Measurements from ENCODE around the gene KMT2D. TPM values are rescaled to one million over a fixed set of nuclear protein-coding genes. Genes with fewer than 3 reads are reported as not detected.

The KMT2D gene
- total RNA-seq, 2 donors from 2014 or later, result 82.7 to 99.7 TPM

DNA sequence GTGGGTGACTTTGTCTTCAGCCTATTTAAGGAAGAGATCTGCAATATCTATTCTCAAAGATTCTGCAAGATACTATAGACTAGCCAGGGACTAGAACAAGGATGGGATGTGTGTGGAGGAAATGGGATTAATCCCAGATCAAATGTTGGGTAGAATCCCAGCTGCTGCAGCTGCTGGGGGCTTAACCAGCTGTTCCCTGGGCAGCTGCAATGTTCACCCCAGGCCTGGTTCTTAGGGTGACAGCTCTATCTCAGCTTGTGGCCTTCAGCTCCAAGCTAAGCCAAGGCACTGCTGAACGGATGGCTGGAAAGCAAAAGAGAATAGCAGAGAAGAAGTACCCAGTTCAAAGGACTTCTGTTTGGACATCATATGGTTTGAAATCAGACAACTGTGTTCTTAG is 19.2 kb upstream of the KMT2D start:
- Histone ChIP-seq H3K36me3 (no peaks in the 10 kb centered on the region), H3K4me3 (no peak overlapping the region), H3K4me1 (replicated peaks) (no peaks in the 10 kb centered on the region), H3K9me3 (no peaks in the 10 kb centered on the region), H3K27me3 (replicated peaks; ENCODE audit: insufficient read depth) (no peaks in the 10 kb centered on the region), H3K27ac (no peak overlapping the region)
- intact Hi-C loops (cut with DNase I), result loop anchor here (10.0 kb wide), 1 partner anchor 105 kb away; the partner anchor contains the start of gene TUBA1A
- WGBS, result 88% methylated on average over 1 of the region's 1 CpG
- DNase-seq (ENCODE audit: low spot score), result no peak
- TF ChIP-seq POLR2A (IDR thresholded peaks at IDR 0.05) (no peak), POLR2AphosphoS5 (IDR thresholded peaks at IDR 0.05) (no peak)
- TF ChIP-seq, protein P1, sequence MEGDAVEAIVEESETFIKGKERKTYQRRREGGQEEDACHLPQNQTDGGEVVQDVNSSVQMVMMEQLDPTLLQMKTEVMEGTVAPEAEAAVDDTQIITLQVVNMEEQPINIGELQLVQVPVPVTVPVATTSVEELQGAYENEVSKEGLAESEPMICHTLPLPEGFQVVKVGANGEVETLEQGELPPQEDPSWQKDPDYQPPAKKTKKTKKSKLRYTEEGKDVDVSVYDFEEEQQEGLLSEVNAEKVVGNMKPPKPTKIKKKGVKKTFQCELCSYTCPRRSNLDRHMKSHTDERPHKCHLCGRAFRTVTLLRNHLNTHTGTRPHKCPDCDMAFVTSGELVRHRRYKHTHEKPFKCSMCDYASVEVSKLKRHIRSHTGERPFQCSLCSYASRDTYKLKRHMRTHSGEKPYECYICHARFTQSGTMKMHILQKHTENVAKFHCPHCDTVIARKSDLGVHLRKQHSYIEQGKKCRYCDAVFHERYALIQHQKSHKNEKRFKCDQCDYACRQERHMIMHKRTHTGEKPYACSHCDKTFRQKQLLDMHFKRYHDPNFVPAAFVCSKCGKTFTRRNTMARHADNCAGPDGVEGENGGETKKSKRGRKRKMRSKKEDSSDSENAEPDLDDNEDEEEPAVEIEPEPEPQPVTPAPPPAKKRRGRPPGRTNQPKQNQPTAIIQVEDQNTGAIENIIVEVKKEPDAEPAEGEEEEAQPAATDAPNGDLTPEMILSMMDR (IDR thresholded peaks at IDR 0.05), result no peak

DNA sequence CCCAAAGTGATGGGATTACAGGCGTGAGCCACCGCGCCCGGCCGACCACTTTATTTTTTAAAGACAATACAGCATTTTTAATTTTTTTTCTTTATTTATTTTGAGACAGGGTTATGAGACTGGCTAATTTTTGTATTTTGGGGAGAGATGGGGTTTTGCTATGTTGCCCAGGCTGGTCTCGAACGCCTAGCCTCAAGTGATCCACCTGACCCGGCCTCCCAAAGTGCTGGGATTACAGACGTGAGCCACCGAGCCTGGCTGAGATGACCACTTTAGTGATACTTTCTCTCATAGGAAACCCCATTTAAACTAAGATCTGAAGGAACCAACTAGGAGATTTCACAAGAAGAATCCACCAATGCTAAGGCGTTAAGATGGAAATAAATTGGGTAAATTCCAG is 10.4 kb upstream of the KMT2D start:
- Histone ChIP-seq H3K27me3 (replicated peaks; ENCODE audit: insufficient read depth) (no peaks in the 10 kb centered on the region), H3K4me1 (replicated peaks) (no peaks in the 10 kb centered on the region), H3K36me3 (no peaks in the 10 kb centered on the region), H3K27ac (no peak overlapping the region), H3K9me3 (no peaks in the 10 kb centered on the region), H3K4me3 (no peak overlapping the region)
- intact Hi-C loops (cut with DNase I), result no loop called here
- 89% methylated on average over 11 of the region's 11 CpGs for WGBS
- TF ChIP-seq, protein P1 (IDR thresholded peaks at IDR 0.05), result no peak
- TF ChIP-seq POLR2AphosphoS5 (IDR thresholded peaks at IDR 0.05), result no peak
- TF ChIP-seq POLR2A (IDR thresholded peaks at IDR 0.05), result no peak
- no peak for DNase-seq (ENCODE audit: low spot score)

DNA sequence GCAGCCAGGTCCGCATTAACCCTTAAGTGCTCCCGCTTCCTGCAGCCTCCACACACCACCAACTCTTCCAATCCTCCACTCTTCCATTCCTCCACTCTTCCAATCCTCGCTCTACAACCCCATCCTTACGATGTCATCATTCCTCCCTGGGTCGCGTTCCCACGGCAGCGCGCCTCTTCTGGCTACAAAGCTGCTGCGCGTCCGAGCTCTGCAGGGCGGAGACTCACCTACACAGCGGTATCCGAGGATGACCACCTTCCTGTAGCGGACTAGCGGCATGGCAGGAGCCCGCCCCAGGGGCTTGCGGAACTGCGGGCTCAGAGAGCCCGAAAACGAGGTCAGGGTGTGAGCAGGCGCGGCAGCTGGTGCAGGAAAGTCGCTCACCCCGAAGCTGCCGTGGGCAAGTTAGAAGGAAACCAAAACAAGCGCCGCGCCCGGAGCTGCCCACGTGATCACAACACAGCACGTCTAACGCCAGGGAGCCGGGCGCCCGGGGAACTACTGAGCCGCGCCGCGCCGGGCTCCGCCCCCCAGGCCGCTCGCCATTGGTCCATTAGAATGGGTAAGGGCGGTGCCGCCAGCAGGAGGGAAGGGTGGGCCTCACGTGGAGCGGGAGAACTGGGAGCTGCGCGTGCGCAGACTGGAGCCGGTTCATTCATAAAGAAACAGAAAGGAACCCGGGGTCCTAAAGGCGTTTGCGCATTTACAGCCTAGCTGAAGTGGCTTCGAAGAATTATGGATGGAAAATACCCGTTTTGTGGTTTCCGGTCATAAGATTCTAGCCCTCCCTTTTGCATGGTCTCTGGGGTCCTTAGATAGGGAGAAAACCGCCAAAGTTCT is 9.1 kb upstream of the KMT2D start, which contains the start of gene RHEBL1:
Gene RHEBL1, minus strand, starts transcription at position 473 of the 840 bp plus-strand sequence. Its CDS starts 194 bp downstream, at position 279.
- TF ChIP-seq, protein P1 (IDR thresholded peaks at IDR 0.05), result peak in 3 of 4 experiments; percentile 19 to 38 (median 33)
- TF ChIP-seq POLR2AphosphoS5 (IDR thresholded peaks at IDR 0.05) (peak; percentile 97), POLR2A (IDR thresholded peaks at IDR 0.05) (peak; percentile 55)
- H3K4me3 ChIP-seq, result peak within 1 kb of the TSS; percentile 47 to 71
- no peaks in the 10 kb centered on the region for H3K27me3 ChIP-seq (replicated peaks; ENCODE audit: insufficient read depth)
- WGBS, result under 1% methylated on average over 58 of the region's 60 CpGs
- peak within 1 kb of the TSS; percentile 60 to 61 for H3K27ac ChIP-seq
- intact Hi-C loops (cut with DNase I), result loop anchor here (10.0 kb wide), 1 partner anchor 55 kb away; no protein-coding TSS in a partner anchor
- DNase-seq (ENCODE audit: low spot score), result peak; percentile 98
- no peaks in the 10 kb centered on the region for H3K9me3 ChIP-seq
- H3K36me3 ChIP-seq, result no peaks in the 10 kb centered on the region
- no peaks in the 10 kb centered on the region for H3K4me1 ChIP-seq (replicated peaks)

DNA sequence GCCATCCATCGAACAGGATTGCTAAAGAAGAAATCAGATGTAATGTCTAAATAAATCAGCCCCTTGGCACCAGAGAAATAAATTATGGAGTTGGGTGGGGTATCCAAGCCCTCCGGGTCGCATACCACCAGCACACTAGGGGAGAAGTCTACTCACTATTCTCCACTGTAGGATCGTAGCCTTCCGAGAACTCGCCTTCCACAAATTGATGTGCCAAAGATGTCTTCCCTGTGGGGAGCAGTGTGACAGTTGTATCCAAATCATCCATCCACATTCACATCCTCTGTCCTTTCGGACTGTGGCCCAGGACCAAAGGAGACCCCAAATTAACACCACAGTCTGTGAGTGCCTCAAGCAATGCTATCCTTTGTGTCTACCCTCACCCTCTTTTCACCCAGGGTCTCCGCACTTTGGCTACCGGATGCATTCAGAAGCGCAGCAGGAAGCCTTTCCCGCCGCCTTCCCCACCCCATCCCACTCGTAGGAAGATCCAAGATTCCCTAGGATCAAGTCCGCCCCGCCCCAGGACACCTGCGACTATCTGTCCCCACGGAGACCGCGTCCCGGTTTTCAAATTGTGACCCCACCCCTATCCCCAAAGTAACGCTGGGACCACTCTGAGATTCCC is 8.4 kb upstream of the KMT2D start:
- Histone ChIP-seq H3K27me3 (replicated peaks; ENCODE audit: insufficient read depth) (no peaks in the 10 kb centered on the region), H3K27ac (peak overlapping the region in 1 of 2 donors; percentile 61), H3K4me3 (peak overlapping the region; percentile 47 to 71), H3K9me3 (no peaks in the 10 kb centered on the region), H3K4me1 (replicated peaks) (no peaks in the 10 kb centered on the region), H3K36me3 (no peaks in the 10 kb centered on the region)
- intact Hi-C loops (cut with DNase I), result loop anchor here (10.0 kb wide), 1 partner anchor 56 kb away; no protein-coding TSS in a partner anchor
- 20% methylated on average over 21 of the region's 21 CpGs for WGBS
- DNase-seq (ENCODE audit: low spot score), result no peak
- TF ChIP-seq POLR2A (IDR thresholded peaks at IDR 0.05), result no peak
- TF ChIP-seq, protein P1 (IDR thresholded peaks at IDR 0.05), result no peak
- no peak for TF ChIP-seq POLR2AphosphoS5 (IDR thresholded peaks at IDR 0.05)

Measured in prostate gland (tissue), 2 donors.